SK-N-SH (cell line): Measurements from ENCODE around the gene KLHL24. TPM values are rescaled to one million over a fixed set of nuclear protein-coding genes. Genes with fewer than 3 reads are reported as not detected.
"Not testable (repeated sequence)": the region's sequence is repeated elsewhere in the genome, so short reads cannot be mapped to it uniquely, and the experiment has no call there.

Experiments used
- CTCF ChIA-PET: fragments of 300-600, 350-600 bp; formaldehyde crosslinking; extraction: SDS; loops from one replicate; lab custom pipeline; 2021; lab: Yijun Ruan, JAX
- POLR2A ChIA-PET: fragments of 350-600 bp; sonication (Branson Sonifier 250); formaldehyde crosslinking; extraction: SDS; loops from one replicate; lab custom pipeline; 2020; ENCODE audit warnings: antibody characterized with exemption, inconsistent platforms; lab: Yijun Ruan, JAX
- DNase-seq: peaks from one replicate; pipeline ENCODE4 v3.0.0; 2012
- H2AFZ ChIP-seq: fragments of 200-600 bp; sonication (generic); 2 replicates; pipeline ENCODE4 v1.8.1; 2016; ENCODE audit warnings: antibody characterized with exemption, mild to moderate bottlenecking, low read depth
- H3F3A ChIP-seq: fragments of 200-600 bp; sonication (generic); replicated peaks from 2 replicates; pipeline ENCODE3; 2016; ENCODE audit warnings: antibody characterized with exemption, mild to moderate bottlenecking; ENCODE audit not compliant: insufficient read depth
- H3K27ac ChIP-seq, 2 experiments: fragments of 200-500 bp in 1 of 2; fragments of 200-600 bp in 1 of 2; sonication (Bioruptor generic) in 1 of 2; sonication (generic), shearing (Covaris generic) in 1 of 2; 2 replicates each; pipeline versions ENCODE4 v1.5.1 to v1.6.1; 2014 to 2016; ENCODE audit warnings: low read depth in 2 of 2, inconsistent platforms in 1 of 2, low read length in 1 of 2, mild to moderate bottlenecking in 1 of 2, mixed read lengths in 1 of 2
- H3K27me3 ChIP-seq: fragments of 200-600 bp; sonication (generic), shearing (Covaris generic); 2 replicates; pipeline ENCODE4 v1.6.1; 2016; ENCODE audit warnings: mixed run types; ENCODE audit not compliant: insufficient read depth
- H3K36me3 ChIP-seq, 2 experiments: fragments of 200-500 bp in 1 of 2; fragments of 200-600 bp in 1 of 2; sonication (Bioruptor generic) in 1 of 2; sonication (generic) in 1 of 2; replicated peaks in 1 of 2; 2 replicates each; pipeline versions ENCODE3 to v1.5.1; 2014 to 2016; ENCODE audit warnings: low read length in 1 of 2, mild to moderate bottlenecking in 1 of 2; ENCODE audit not compliant: insufficient read depth in 2 of 2, control insufficient read depth in 1 of 2
- H3K4me1 ChIP-seq, 2 experiments: fragments of 200-500 bp in 1 of 2; fragments of 200-600 bp in 1 of 2; sonication (Bioruptor generic) in 1 of 2; sonication (generic), shearing (Covaris generic) in 1 of 2; 2 replicates each; pipeline versions ENCODE4 v1.5.1 to v1.6.1; 2014 to 2016; ENCODE audit warnings: low read depth in 1 of 2, low read length in 1 of 2, mixed run types in 1 of 2; ENCODE audit not compliant: insufficient read depth in 2 of 2, control insufficient read depth in 1 of 2
- H3K4me2 ChIP-seq: fragments of 200-600 bp; sonication (generic), shearing (Covaris generic); 2 replicates; pipeline ENCODE4 v1.6.1; 2017; ENCODE audit warnings: mixed run types
- H3K4me3 ChIP-seq, 2 experiments: fragments of 200-500 bp in 1 of 2; fragments of 200-600 bp in 1 of 2; sonication (Bioruptor generic) in 1 of 2; sonication (generic), shearing (Covaris generic) in 1 of 2; 2 replicates each; pipeline versions ENCODE4 v1.5.1 to v1.8.1; 2014 to 2016; ENCODE audit warnings: low read depth in 2 of 2, inconsistent platforms in 1 of 2, low read length in 1 of 2, mild to moderate bottlenecking in 1 of 2, mixed read lengths in 1 of 2, moderate library complexity in 1 of 2
- H3K79me2 ChIP-seq: fragments of 200-600 bp; sonication (generic); 2 replicates; pipeline ENCODE4 v1.8.1; 2017; ENCODE audit warnings: mild to moderate bottlenecking; ENCODE audit not compliant: insufficient read depth
- H3K9ac ChIP-seq: fragments of 200-600 bp; sonication (generic); 2 replicates; pipeline ENCODE4 v1.6.1; 2017; ENCODE audit warnings: mixed run types
- H3K9me2 ChIP-seq: fragments of 200-600 bp; sonication (generic); 2 replicates; pipeline ENCODE4 v1.6.1; 2017; ENCODE audit warnings: mixed run types
- H3K9me3 ChIP-seq: fragments of 200-600 bp; sonication (generic); 2 replicates; pipeline ENCODE4 v1.6.1; 2017; ENCODE audit warnings: mixed run types, mild to moderate bottlenecking, moderate library complexity
- H4K20me1 ChIP-seq: fragments of 200-600 bp; sonication (generic); 2 replicates; pipeline ENCODE4 v1.6.1; 2017; ENCODE audit warnings: mild to moderate bottlenecking, mixed run types; ENCODE audit not compliant: insufficient read depth
- CTCF ChIP-seq: fragments of 200-600 bp; sonication (generic); IDR thresholded peaks from 2 replicates; pipeline ENCODE4 v1.6.1; 2017; ENCODE audit warnings: antibody characterized with exemption, mild to moderate bottlenecking, moderate library complexity
- ELF1 ChIP-seq: IDR thresholded peaks from 2 replicates; pipeline ENCODE4 v1.4.0; 2012
- EP300 ChIP-seq, 2 experiments: IDR thresholded peaks; 2 replicates each; pipeline versions ENCODE4 v1.4.0 to v1.6.1; 2012; ENCODE audit warnings: borderline replicate concordance in 1 of 2, low read depth in 1 of 2, low read length in 1 of 2
- FOXM1 ChIP-seq: IDR thresholded peaks from 2 replicates; pipeline ENCODE4 v1.4.0; 2012; ENCODE audit warnings: low read depth, mild to moderate bottlenecking
- MEF2A ChIP-seq: IDR thresholded peaks from 2 replicates; pipeline ENCODE4 v1.4.0; 2012; ENCODE audit warnings: low read depth, borderline replicate concordance
- NFIC ChIP-seq: IDR thresholded peaks from 2 replicates; pipeline ENCODE4 v1.4.0; 2012; ENCODE audit warnings: borderline replicate concordance
- PBX3 ChIP-seq: IDR thresholded peaks from 2 replicates; pipeline ENCODE4; 2012
- POLR2AphosphoS5 ChIP-seq: IDR thresholded peaks from 2 replicates; pipeline ENCODE4 v1.6.1; 2012; ENCODE audit warnings: low read depth, low read length
- RAD21 ChIP-seq: IDR thresholded peaks from 2 replicates; pipeline ENCODE4 v1.6.1; 2012; ENCODE audit warnings: mild to moderate bottlenecking, low read length
- REST ChIP-seq: IDR thresholded peaks from 2 replicates; pipeline ENCODE4 v1.6.1; 2012; ENCODE audit warnings: mild to moderate bottlenecking, low read depth, low read length, moderate library complexity
- TAF1 ChIP-seq: IDR thresholded peaks from 2 replicates; pipeline ENCODE4 v1.6.1; 2012; ENCODE audit warnings: low read depth, mild to moderate bottlenecking, low read length, moderate library complexity, borderline replicate concordance
- TCF12 ChIP-seq: IDR thresholded peaks from 2 replicates; pipeline ENCODE4 v1.4.0; 2012
- USF2 ChIP-seq: fragments of 150-350 bp; IDR thresholded peaks from 2 replicates; pipeline ENCODE4 v1.6.1; 2017; ENCODE audit warnings: antibody characterized with exemption, low read length, low read depth, borderline replicate concordance
- YY1 ChIP-seq: IDR thresholded peaks from 2 replicates; pipeline ENCODE4 v1.4.0; 2012; ENCODE audit warnings: low read depth, mild to moderate bottlenecking
- WGBS: methylation state at CpG from one replicate; pipeline ENCODE4 v1.1.6; 2017; ENCODE audit warnings: low lambda C conversion rate; 5-methylcytosine and 5-hydroxymethylcytosine counted together
- polyA plus RNA-seq, 3 experiments: library from polyadenylated mRNA; depleted of rRNA; stranded (reverse); fragments of >200 nt; gene quantifications; 2 replicates each; pipeline ENCODE4 v1.2.3, GENCODE V29; 2012

The KLHL24 gene
- polyA plus RNA-seq, 1 of the 3 experiments (the other 2 are of a cell fraction) = 5.7 TPM

- TF ChIP-seq POLR2AphosphoS5 (no peak), CTCF (no peak), RAD21 (no peak), MEF2A (no peak), REST (no peak), FOXM1 (no peak), EP300 (IDR thresholded peaks at IDR 0.05; ENCODE audit: borderline replicate concordance in 1 of 2, low read depth in 1 of 2, low read length in 1 of 2) (no peak), USF2 (no peak), TCF12 (no peak), YY1 (no peak), ELF1 (no peak), NFIC (no peak), PBX3 (no peak), TAF1 (no peak)
- TF ChIP-seq, all 33 proteins: peak for 0
- H3K4me2 ChIP-seq = no peak overlapping the region
- POLR2A ChIA-PET = no interaction called here
These were observed 3.7 kb upstream of the KLHL24 start for GRCh38 chr3:183631715-183632114.

GRCh38 chr3:183632725-183633124 lies 2.7 kb upstream of the KLHL24 start:
- H3K4me3 ChIP-seq, H3K9ac ChIP-seq, H3F3A ChIP-seq, H3K27me3 ChIP-seq, CTCF ChIA-PET, H3K9me3 ChIP-seq, H3K4me2 ChIP-seq, H3K36me3 ChIP-seq, H3K79me2 ChIP-seq, H4K20me1 ChIP-seq, H3K9me2 ChIP-seq, H2AFZ ChIP-seq, H3K4me1 ChIP-seq, H3K27ac ChIP-seq, POLR2A ChIA-PET, DNase-seq: not testable (repeated sequence)
- WGBS = 95% methylated on average over 8 of the region's 8 CpGs

More at GRCh38 chr3:183631715-183632114, 3.7 kb upstream of the KLHL24 start:
- Histone ChIP-seq H2AFZ (no peak overlapping the region), H4K20me1 (no peaks in the 10 kb centered on the region), H3K9ac (no peak overlapping the region), H3K27me3 (no peaks in the 10 kb centered on the region), H3K4me1 (no peaks in the 10 kb centered on the region), H3K9me2 (no peaks in the 10 kb centered on the region), H3K9me3 (no peaks in the 10 kb centered on the region), H3K27ac (no peak overlapping the region), H3F3A (no peaks in the 10 kb centered on the region), H3K36me3 (no peaks in the 10 kb centered on the region), H3K4me3 (no peak overlapping the region), H3K79me2 (no peaks in the 10 kb centered on the region)
- CTCF ChIA-PET = no interaction called here
- DNase-seq = no peak
